Caco-2 (cell line): ENCODE results near the gene ADARB1. TPM values are rescaled to one million over a fixed set of nuclear protein-coding genes. Genes with fewer than 3 reads are reported as not detected.

ENCODE experiments used
- BruUV-seq: library from RNA; stranded (reverse); fragments of 400-500 nt; replicated peaks from 2 replicates; lab custom pipeline; 2021; lab: Mats Ljungman, UMichigan
- CTCF ChIA-PET: fragments of 300-600 bp; sonication (Branson Sonifier 250); formaldehyde crosslinking; loops from one replicate; lab custom pipeline; 2022; ENCODE audit warnings: antibody characterized with exemption; lab: Charles Lee
- POLR2A ChIA-PET: fragments of 300-600 bp; sonication (Branson Sonifier 250); formaldehyde crosslinking; loops from one replicate; lab custom pipeline; 2022; ENCODE audit warnings: antibody characterized with exemption; lab: Charles Lee
- DNase-seq, 2 experiments: peaks; one replicate each; pipeline versions ENCODE4 v3.0.0 to v3.0.0-alpha.2; 2020 to 2022
- H3K27me3 ChIP-seq: replicated peaks from 2 replicates; pipeline ENCODE4 v1.6.0; 2011; ENCODE audit warnings: low read length; ENCODE audit not compliant: control insufficient read depth, insufficient read depth
- H3K36me3 ChIP-seq: 2 replicates; pipeline ENCODE4 v1.5.1; 2011; ENCODE audit warnings: low read length; ENCODE audit not compliant: control insufficient read depth, insufficient read depth
- H3K4me1 ChIP-seq: fragments of 250-450 bp; sonication (Bioruptor Pico); 2 replicates; pipeline ENCODE4 v1.5.1; 2020; ENCODE audit warnings: mild to moderate bottlenecking
- H3K4me3 ChIP-seq: 2 replicates; pipeline ENCODE4 v1.5.1; 2011; ENCODE audit warnings: low read depth, mild to moderate bottlenecking, control low read depth, low read length
- H3K9me3 ChIP-seq: fragments of 250-450 bp; sonication (Bioruptor Pico); 2 replicates; pipeline ENCODE4 v1.5.1; 2020; ENCODE audit warnings: mild to moderate bottlenecking, moderate library complexity
- H3K27ac Mint-ChIP-seq: one replicate; pipeline ENCODE4 v1.8.0; 2022; ENCODE audit warnings: mixed read lengths; ENCODE audit not compliant: unreplicated experiment
- H3K27me3 Mint-ChIP-seq: one replicate; pipeline ENCODE4 v1.8.0; 2022; ENCODE audit warnings: mixed read lengths; ENCODE audit not compliant: insufficient read depth, unreplicated experiment
- H3K36me3 Mint-ChIP-seq: one replicate; pipeline ENCODE4 v1.8.0; 2022; ENCODE audit warnings: mild to moderate bottlenecking, mixed read lengths; ENCODE audit not compliant: insufficient read depth, unreplicated experiment
- H3K4me1 Mint-ChIP-seq: one replicate; pipeline ENCODE4 v1.8.0; 2022; ENCODE audit warnings: low read depth, mixed read lengths; ENCODE audit not compliant: unreplicated experiment
- H3K4me3 Mint-ChIP-seq: one replicate; pipeline ENCODE4 v1.8.0; 2022; ENCODE audit warnings: mild to moderate bottlenecking, moderate library complexity, mixed read lengths; ENCODE audit not compliant: unreplicated experiment
- H3K9me3 Mint-ChIP-seq: one replicate; pipeline ENCODE4 v1.8.0; 2022; ENCODE audit warnings: mixed read lengths; ENCODE audit not compliant: unreplicated experiment
- intact Hi-C: fragments of 100-400 bp; cut with micrococcal nuclease; formaldehyde crosslinking; loops from one replicate; pipeline ENCODE4 v1.10.0; 2022; ENCODE audit not compliant: unreplicated experiment
- total RNA-seq: library from RNA; stranded (reverse); gene quantifications from 2 replicates; pipeline ENCODE4 v1.2.3, GENCODE V29; 2022
- TF ChIP-seq, protein P1 (sequence below), 2 experiments: fragments of 200-600 bp in 1 of 2; IDR thresholded peaks; 1 replicate in 1 of 2; 2 replicates in 1 of 2; pipeline versions ENCODE4 v1.5.1 to v1.8.0; 2011 to 2022; ENCODE audit warnings: antibody characterized with exemption in 1 of 2, control low read depth in 1 of 2, inconsistent platforms in 1 of 2, low read depth in 1 of 2, low read length in 1 of 2, mild to moderate bottlenecking in 1 of 2, moderate library complexity in 1 of 2; ENCODE audit not compliant: insufficient read depth in 1 of 2, severe bottlenecking in 1 of 2, unreplicated experiment in 1 of 2

Gene ADARB1
- total RNA-seq, 1 experiment from 2014 or later, result 25.4 TPM

DNA sequence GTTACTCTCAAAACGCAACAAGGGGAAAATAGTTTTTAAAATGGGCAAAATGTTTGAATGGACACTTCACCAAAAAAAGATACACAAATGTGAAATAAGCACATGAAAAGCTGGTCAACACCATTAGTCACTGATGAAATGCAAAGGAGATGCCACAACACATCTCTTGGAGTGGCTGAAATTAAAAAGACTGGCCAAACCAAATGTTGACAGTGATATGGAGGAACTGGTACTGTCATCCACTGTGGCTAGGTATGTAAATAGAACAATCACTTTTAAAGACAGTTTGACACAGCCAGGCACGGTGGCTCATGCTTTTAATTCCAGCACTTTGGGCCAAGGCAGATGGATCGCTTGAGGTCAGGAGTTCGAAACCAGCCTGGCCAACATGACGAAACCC, 122.2 kb downstream of the ADARB1 start:
- Mint-ChIP-seq H3K4me3 (no peak overlapping the region), H3K27me3 (no peaks in the 10 kb centered on the region), H3K27ac (no peak overlapping the region), H3K36me3 (peaks cover 4% of the 10 kb centered on the region), H3K9me3 (no peaks in the 10 kb centered on the region), H3K4me1 (no peaks in the 10 kb centered on the region)
- intact Hi-C loops, result no loop called here
- Histone ChIP-seq H3K4me1 (no peaks in the 10 kb centered on the region), H3K36me3 (no peaks in the 10 kb centered on the region), H3K27me3 (no peaks in the 10 kb centered on the region), H3K9me3 (no peaks in the 10 kb centered on the region), H3K4me3 (no peak overlapping the region)
- TF ChIP-seq, protein P1, sequence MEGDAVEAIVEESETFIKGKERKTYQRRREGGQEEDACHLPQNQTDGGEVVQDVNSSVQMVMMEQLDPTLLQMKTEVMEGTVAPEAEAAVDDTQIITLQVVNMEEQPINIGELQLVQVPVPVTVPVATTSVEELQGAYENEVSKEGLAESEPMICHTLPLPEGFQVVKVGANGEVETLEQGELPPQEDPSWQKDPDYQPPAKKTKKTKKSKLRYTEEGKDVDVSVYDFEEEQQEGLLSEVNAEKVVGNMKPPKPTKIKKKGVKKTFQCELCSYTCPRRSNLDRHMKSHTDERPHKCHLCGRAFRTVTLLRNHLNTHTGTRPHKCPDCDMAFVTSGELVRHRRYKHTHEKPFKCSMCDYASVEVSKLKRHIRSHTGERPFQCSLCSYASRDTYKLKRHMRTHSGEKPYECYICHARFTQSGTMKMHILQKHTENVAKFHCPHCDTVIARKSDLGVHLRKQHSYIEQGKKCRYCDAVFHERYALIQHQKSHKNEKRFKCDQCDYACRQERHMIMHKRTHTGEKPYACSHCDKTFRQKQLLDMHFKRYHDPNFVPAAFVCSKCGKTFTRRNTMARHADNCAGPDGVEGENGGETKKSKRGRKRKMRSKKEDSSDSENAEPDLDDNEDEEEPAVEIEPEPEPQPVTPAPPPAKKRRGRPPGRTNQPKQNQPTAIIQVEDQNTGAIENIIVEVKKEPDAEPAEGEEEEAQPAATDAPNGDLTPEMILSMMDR (IDR thresholded peaks at IDR 0.05; ENCODE audit: insufficient read depth in 1 of 2, low read depth in 1 of 2, low read length in 1 of 2, severe bottlenecking in 1 of 2, unreplicated experiment in 1 of 2), result no peak
- no peak for DNase-seq
- ChIA-PET POLR2A (no interaction called here), CTCF (no interaction called here)
- no TSS peak for BruUV-seq

DNA sequence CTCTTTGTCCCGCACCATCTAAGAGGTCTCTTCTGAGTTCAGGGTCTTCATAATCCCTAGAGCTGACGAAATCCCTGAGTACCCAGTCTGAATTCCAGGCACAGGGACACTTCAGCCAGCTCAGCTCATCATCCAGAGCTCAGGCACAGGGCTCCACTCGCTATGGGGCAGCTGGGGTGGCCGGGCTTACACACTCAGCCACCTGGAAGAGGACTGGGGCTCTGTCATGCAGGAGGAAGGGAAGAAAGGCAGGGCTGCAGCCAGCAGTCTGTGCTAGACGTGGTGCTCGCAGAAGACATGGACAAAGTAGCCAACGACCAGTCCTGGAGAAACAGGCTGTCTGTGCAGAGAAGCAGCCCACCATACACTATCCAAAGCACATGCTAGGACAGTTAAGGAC, 124.8 kb downstream of the ADARB1 start:
- BruUV-seq, result no TSS peak

DNA sequence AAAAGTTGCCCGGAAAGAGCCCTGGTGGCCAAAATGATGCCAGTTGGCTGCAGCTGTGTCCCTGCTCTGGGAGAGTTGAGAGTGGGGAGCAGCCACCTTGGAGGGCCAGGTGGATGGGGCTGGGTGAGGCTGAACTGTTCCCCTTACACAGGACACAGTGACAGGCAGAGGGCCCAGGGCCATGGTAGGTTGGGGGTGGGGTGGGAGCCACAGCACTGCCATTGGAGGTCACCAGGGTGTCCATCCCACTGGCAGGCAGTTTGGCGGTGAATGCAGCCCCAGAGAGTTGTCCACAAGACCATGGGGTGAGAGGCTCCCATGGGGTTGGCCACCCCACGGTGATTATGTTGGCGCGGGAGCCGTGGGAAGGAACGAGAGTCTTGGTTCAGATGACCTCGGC, 125.7 kb downstream of the ADARB1 start:
- Histone ChIP-seq H3K4me3 (no peak overlapping the region), H3K36me3 (no peaks in the 10 kb centered on the region), H3K9me3 (no peaks in the 10 kb centered on the region), H3K4me1 (no peaks in the 10 kb centered on the region), H3K27me3 (no peaks in the 10 kb centered on the region)
- POLR2A ChIA-PET, result no interaction called here
- Mint-ChIP-seq H3K36me3 (peaks cover 7% of the 10 kb centered on the region), H3K4me1 (no peaks in the 10 kb centered on the region), H3K27me3 (no peaks in the 10 kb centered on the region), H3K4me3 (no peak overlapping the region), H3K27ac (no peak overlapping the region), H3K9me3 (no peaks in the 10 kb centered on the region)
- CTCF ChIA-PET, result no interaction called here
- intact Hi-C loops, result no loop called here
- DNase-seq, result no peak
- TF ChIP-seq, protein P1 (IDR thresholded peaks at IDR 0.05; ENCODE audit: insufficient read depth in 1 of 2, low read depth in 1 of 2, low read length in 1 of 2, severe bottlenecking in 1 of 2, unreplicated experiment in 1 of 2), result no peak
- no TSS peak for BruUV-seq

More for the DNA sequence above, 124.8 kb downstream of the ADARB1 start:
- Mint-ChIP-seq H3K27ac (no peak overlapping the region), H3K36me3 (peaks cover 7% of the 10 kb centered on the region), H3K27me3 (no peaks in the 10 kb centered on the region), H3K9me3 (no peaks in the 10 kb centered on the region), H3K4me3 (no peak overlapping the region), H3K4me1 (no peaks in the 10 kb centered on the region)
- ChIA-PET CTCF (no interaction called here), POLR2A (no interaction called here)
- intact Hi-C loops, result no loop called here
- DNase-seq, result no peak
- no peaks in the 10 kb centered on the region for H3K4me1 ChIP-seq
- no peak overlapping the region for H3K4me3 ChIP-seq
- TF ChIP-seq, protein P1 (IDR thresholded peaks at IDR 0.05; ENCODE audit: insufficient read depth in 1 of 2, low read depth in 1 of 2, low read length in 1 of 2, severe bottlenecking in 1 of 2, unreplicated experiment in 1 of 2), result no peak
- H3K9me3 ChIP-seq, result no peaks in the 10 kb centered on the region
- no peaks in the 10 kb centered on the region for H3K27me3 ChIP-seq
- H3K36me3 ChIP-seq, result no peaks in the 10 kb centered on the region
